Stimulated activated CD4-positive, alpha-beta T cell treated with anti-CD3 and anti-CD28 coated beads, Interleukin-12 subunit alpha, Interleukin-12 subunit beta, amount 100 ng/mL, for 24 hours (primary cell): ENCODE measurements around the gene HOXD13.
A peak's percentile ranks its signal among the peaks of the same experiment; 100 is the strongest.

Source experiments
- DNase-seq, 2 experiments: peaks; one replicate each; pipeline ENCODE4 v3.0.0-alpha.2; 2020; ENCODE audit warnings: low read depth in 2 of 2

Gene HOXD13

GRCh38 chr2:176094349-176094748 lies 1.8 kb downstream of the HOXD13 start:
- no peak for DNase-seq

- no peak for DNase-seq
These were observed 2.9 kb downstream of the HOXD13 start for GRCh38 chr2:176095421-176095820.

GRCh38 chr2:176096243-176096985 lies 3.9 kb downstream of the HOXD13 start:
- no peak for DNase-seq

- peak; percentile 32 to 37 for DNase-seq
These were observed 4.7 kb downstream of the HOXD13 start for GRCh38 chr2:176096986-176097819.

GRCh38 chr2:176097820-176098365 lies 5.4 kb downstream of the HOXD13 start:
- no peak for DNase-seq

- DNase-seq, result no peak
These were observed 6.0 kb downstream of the HOXD13 start for GRCh38 chr2:176098366-176099158.

GRCh38 chr2:176099159-176099727 lies 6.7 kb downstream of the HOXD13 start:
- DNase-seq, result no peak

- DNase-seq, result no peak
These were observed 7.4 kb downstream of the HOXD13 start, which contains the start of gene HOXD12 for GRCh38 chr2:176099728-176100546. Gene HOXD12, plus strand, starts transcription at chr2:176099795. Its CDS starts 7 bp downstream, at chr2:176099802.

- no peak for DNase-seq
These were observed 8.1 kb downstream of the HOXD13 start for GRCh38 chr2:176100547-176101140.

GRCh38 chr2:176101216-176101830 lies 8.8 kb downstream of the HOXD13 start:
- no peak for DNase-seq

GRCh38 chr2:176101842-176102241 lies 9.3 kb downstream of the HOXD13 start:
- no peak for DNase-seq

- DNase-seq, result no peak
These were observed 9.9 kb downstream of the HOXD13 start for GRCh38 chr2:176102309-176102866.

GRCh38 chr2:176103194-176103593 lies 10.7 kb downstream of the HOXD13 start:
- no peak for DNase-seq

GRCh38 chr2:176103742-176104315 lies 11.3 kb downstream of the HOXD13 start:
- no peak for DNase-seq

- DNase-seq, result no peak
These were observed 12.0 kb downstream of the HOXD13 start for GRCh38 chr2:176104316-176105077.

GRCh38 chr2:176105078-176105729 lies 12.7 kb downstream of the HOXD13 start:
- DNase-seq, result no peak

GRCh38 chr2:176105730-176106580 lies 13.4 kb downstream of the HOXD13 start:
- no peak for DNase-seq
